Retinal pigment epithelial cell (primary cell): ENCODE measurements around the gene TAS2R42.

Experiments
- DNase-seq: peaks from one replicate; pipeline ENCODE4 v3.0.0-alpha.2; 2010; ENCODE audit warnings: low read depth
- H3K4me3 ChIP-seq: 2 replicates; pipeline ENCODE4 v1.5.1; 2011; ENCODE audit warnings: mild to moderate bottlenecking, low read length, control low read depth, moderate library complexity
- CTCF ChIP-seq: conservative IDR thresholded peaks from 2 replicates; pipeline ENCODE4 v1.5.1; 2011; ENCODE audit warnings: low read depth, low read length, control low read depth, inconsistent platforms

TAS2R42 gene

GRCh38 chr12:11183011-11183410, 3.7 kb downstream of the TAS2R42 start:
- no peak overlapping the region for H3K4me3 ChIP-seq
- no peak for DNase-seq
- no peak for TF ChIP-seq CTCF

- no peak for TF ChIP-seq CTCF
- DNase-seq: no peak
Observed at GRCh38 chr12:11182529-11182928, 4.2 kb downstream of the TAS2R42 start.

GRCh38 chr12:11178250-11178649, 8.5 kb downstream of the TAS2R42 start:
- TF ChIP-seq CTCF: no peak
- H3K4me3 ChIP-seq: no peak overlapping the region
- DNase-seq: no peak

More at GRCh38 chr12:11182529-11182928, 4.2 kb downstream of the TAS2R42 start:
- H3K4me3 ChIP-seq: no peak overlapping the region

- no peak overlapping the region for H3K4me3 ChIP-seq
- no peak for DNase-seq
- TF ChIP-seq CTCF: no peak
Observed at GRCh38 chr12:11174022-11174421, 12.7 kb downstream of the TAS2R42 start.

- H3K4me3 ChIP-seq: peak overlapping the region; percentile 95
- TF ChIP-seq CTCF: no peak
- DNase-seq: no peak
Observed at GRCh38 chr12:11171969-11172675, 14.6 kb downstream of the TAS2R42 start.

GRCh38 chr12:11171145-11171968, 15.4 kb downstream of the TAS2R42 start, which contains the start of gene SMIM10L1:
TSS of gene SMIM10L1 (plus strand) at chr12:11171194. CDS start at chr12:11171357, 163 bp downstream.
- peak within 1 kb of the TSS; percentile 95 for H3K4me3 ChIP-seq
- no peak for TF ChIP-seq CTCF
- DNase-seq: peak; percentile 70

GRCh38 chr12:11170810-11171144, 16.0 kb downstream of the TAS2R42 start:
- TF ChIP-seq CTCF: no peak
- DNase-seq: no peak
- peak overlapping the region; percentile 95 for H3K4me3 ChIP-seq
